Spleen (tissue), 7 donors: Measurements from ENCODE around the gene CNTNAP2.

ENCODE experiments used
- POLR2A ChIP-seq, 3 donors: fragments of 450-650 bp; IDR thresholded peaks; one replicate each; pipeline ENCODE4 v1.5.1; 2017; ENCODE audit warnings: antibody characterized with exemption in 3 of 3, mild to moderate bottlenecking in 1 of 3
- TF ChIP-seq, protein P1 (sequence below), 11 experiments: fragments of 200-600 bp in 7 of 11; fragments of 450-650 bp in 4 of 11; sonication (generic) in 4 of 11; IDR thresholded peaks in 8 of 11; conservative IDR thresholded peaks in 3 of 11; 1 replicate in 7 of 11; 2 replicates in 4 of 11; pipeline versions ENCODE4 v1.4.0 to v1.8.0; 2016 to 2021; ENCODE audit warnings: antibody characterized with exemption in 11 of 11, inconsistent platforms in 4 of 11, mild to moderate bottlenecking in 1 of 11
- donor health status: DM: no; HTN: no; CAD: no; lungs with moderate emphysema.
- donor health status: DM: no; HTN: no; CAD: no.
- donor health status: DM: no; HTN: no; CAD: no.

GRCh38 chr7:147775516-147776284, 1659.1 kb downstream of the CNTNAP2 start:
- TF ChIP-seq POLR2A (IDR thresholded peaks at IDR 0.05) = no peak
- TF ChIP-seq, protein P1, sequence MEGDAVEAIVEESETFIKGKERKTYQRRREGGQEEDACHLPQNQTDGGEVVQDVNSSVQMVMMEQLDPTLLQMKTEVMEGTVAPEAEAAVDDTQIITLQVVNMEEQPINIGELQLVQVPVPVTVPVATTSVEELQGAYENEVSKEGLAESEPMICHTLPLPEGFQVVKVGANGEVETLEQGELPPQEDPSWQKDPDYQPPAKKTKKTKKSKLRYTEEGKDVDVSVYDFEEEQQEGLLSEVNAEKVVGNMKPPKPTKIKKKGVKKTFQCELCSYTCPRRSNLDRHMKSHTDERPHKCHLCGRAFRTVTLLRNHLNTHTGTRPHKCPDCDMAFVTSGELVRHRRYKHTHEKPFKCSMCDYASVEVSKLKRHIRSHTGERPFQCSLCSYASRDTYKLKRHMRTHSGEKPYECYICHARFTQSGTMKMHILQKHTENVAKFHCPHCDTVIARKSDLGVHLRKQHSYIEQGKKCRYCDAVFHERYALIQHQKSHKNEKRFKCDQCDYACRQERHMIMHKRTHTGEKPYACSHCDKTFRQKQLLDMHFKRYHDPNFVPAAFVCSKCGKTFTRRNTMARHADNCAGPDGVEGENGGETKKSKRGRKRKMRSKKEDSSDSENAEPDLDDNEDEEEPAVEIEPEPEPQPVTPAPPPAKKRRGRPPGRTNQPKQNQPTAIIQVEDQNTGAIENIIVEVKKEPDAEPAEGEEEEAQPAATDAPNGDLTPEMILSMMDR (IDR thresholded peaks at IDR 0.05 in 8 of 11, conservative IDR thresholded peaks at IDR 0.05 in 3 of 11) = no peak
